Measurements from ENCODE around the gene TMEM130.
A peak's percentile ranks its signal among the peaks of the same experiment; 100 is the strongest.

The TMEM130 gene

GRCh38 chr7:98808751-98809460, 60.9 kb downstream of the TMEM130 start:
- DNase-seq (ENCODE audit: low spot score): no peak
- in situ Hi-C loops (cut with MboI; ENCODE audit: low pct_unique_long_range_greater_than_20kb, low sequenced_read_pairs, unreplicated experiment): no loop called here
- TF ChIP-seq CTCF (IDR thresholded peaks at IDR 0.05; ENCODE audit: extremely low read depth, insufficient read depth, missing control alignments): no peak

- DNase-seq (ENCODE audit: low spot score): no peak
- no peak for TF ChIP-seq CTCF (IDR thresholded peaks at IDR 0.05; ENCODE audit: extremely low read depth, insufficient read depth, missing control alignments)
- in situ Hi-C loops (cut with MboI; ENCODE audit: low pct_unique_long_range_greater_than_20kb, low sequenced_read_pairs, unreplicated experiment): no loop called here
Observed at GRCh38 chr7:98807068-98808048, 62.5 kb downstream of the TMEM130 start.

- in situ Hi-C loops (cut with MboI; ENCODE audit: low pct_unique_long_range_greater_than_20kb, low sequenced_read_pairs, unreplicated experiment): no loop called here
- no peak for DNase-seq (ENCODE audit: low spot score)
- TF ChIP-seq CTCF (IDR thresholded peaks at IDR 0.05; ENCODE audit: extremely low read depth, insufficient read depth, missing control alignments): no peak
Observed at GRCh38 chr7:98805956-98806838, 63.6 kb downstream of the TMEM130 start.

- in situ Hi-C loops (cut with MboI; ENCODE audit: low pct_unique_long_range_greater_than_20kb, low sequenced_read_pairs, unreplicated experiment): no loop called here
- no peak for DNase-seq (ENCODE audit: low spot score)
- no peak for TF ChIP-seq CTCF (IDR thresholded peaks at IDR 0.05; ENCODE audit: extremely low read depth, insufficient read depth, missing control alignments)
Observed at GRCh38 chr7:98802781-98803110, 67.1 kb downstream of the TMEM130 start.

- DNase-seq (ENCODE audit: low spot score): peak; percentile 80
Observed at GRCh38 chr7:98802088-98802780, 67.6 kb downstream of the TMEM130 start.

More at GRCh38 chr7:98802088-98802780, 67.6 kb downstream of the TMEM130 start:
- in situ Hi-C loops (cut with MboI; ENCODE audit: low pct_unique_long_range_greater_than_20kb, low sequenced_read_pairs, unreplicated experiment): no loop called here
- TF ChIP-seq CTCF (IDR thresholded peaks at IDR 0.05; ENCODE audit: extremely low read depth, insufficient read depth, missing control alignments): no peak

Data from GM13977 (cell line).